ENCODE measurements around the gene GZMM. TPM values are rescaled to one million over a fixed set of nuclear protein-coding genes. Genes with fewer than 3 reads are reported as not detected.

Gene GZMM
- total RNA-seq, 2 donors from 2014 or later, result 0.51 TPM; not detected in 1

DNA sequence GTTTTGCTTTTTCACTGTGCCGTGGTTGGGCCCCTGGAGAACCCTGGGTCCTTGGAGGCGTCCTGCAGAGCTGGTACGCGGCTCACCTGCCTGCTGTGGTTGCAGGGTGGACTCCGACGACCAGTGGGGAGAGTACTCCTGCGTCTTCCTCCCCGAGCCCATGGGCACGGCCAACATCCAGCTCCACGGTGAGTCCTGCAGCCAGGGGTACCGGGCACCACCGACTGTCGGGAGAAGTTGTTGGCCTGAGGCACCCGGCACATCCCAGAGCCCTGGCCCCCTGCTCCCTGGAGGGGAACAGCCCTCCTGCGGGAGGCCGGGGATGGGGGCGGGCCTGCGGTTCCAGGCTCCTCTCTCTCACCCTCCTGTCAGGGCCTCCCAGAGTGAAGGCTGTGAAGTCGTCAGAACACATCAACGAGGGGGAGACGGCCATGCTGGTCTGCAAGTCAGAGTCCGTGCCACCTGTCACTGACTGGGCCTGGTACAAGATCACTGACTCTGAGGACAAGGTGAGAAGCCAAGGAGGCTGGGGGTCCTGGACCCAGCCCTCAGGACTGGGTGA lies 36.5 kb downstream of the GZMM start:
- Histone ChIP-seq H3K27me3 (ENCODE audit: control insufficient read depth, insufficient read depth, low read length, poor library complexity, severe bottlenecking) (no peaks in the 10 kb centered on the region), H3K4me1 (ENCODE audit: control insufficient read depth, insufficient read depth, low read length) (no peaks in the 10 kb centered on the region), H3K27ac (ENCODE audit: low read depth, low read length) (no peak overlapping the region), H3K9ac (ENCODE audit: extremely low read depth, low read length, poor library complexity, severe bottlenecking) (no peak overlapping the region), H3K9me3 (ENCODE audit: control insufficient read depth, low read length) (no peaks in the 10 kb centered on the region), H3K4me3 (ENCODE audit: low read length) (no peak overlapping the region), H3K36me3 (ENCODE audit: control insufficient read depth, insufficient read depth, low read length) (peaks cover 52% of the 10 kb centered on the region)
- Mint-ChIP-seq H3K4me1 (peaks cover 3% of the 10 kb centered on the region), H3K9me3 (no peaks in the 10 kb centered on the region), H3K4me3 (no peak overlapping the region), H3K27ac (no peak overlapping the region), H3K36me3 (ENCODE audit: low read depth) (peaks cover 15% of the 10 kb centered on the region), H3K27me3 (ENCODE audit: insufficient read depth) (no peaks in the 10 kb centered on the region)
- peak; percentile 44 for DNase-seq
- WGBS, 2 experiments (ENCODE audit: insufficient coverage in 1 of 2, insufficient read length in 1 of 2), result 93 to 94% methylated on average over 14 to 22 of the region's 22 CpGs
- TF ChIP-seq, protein P1, sequence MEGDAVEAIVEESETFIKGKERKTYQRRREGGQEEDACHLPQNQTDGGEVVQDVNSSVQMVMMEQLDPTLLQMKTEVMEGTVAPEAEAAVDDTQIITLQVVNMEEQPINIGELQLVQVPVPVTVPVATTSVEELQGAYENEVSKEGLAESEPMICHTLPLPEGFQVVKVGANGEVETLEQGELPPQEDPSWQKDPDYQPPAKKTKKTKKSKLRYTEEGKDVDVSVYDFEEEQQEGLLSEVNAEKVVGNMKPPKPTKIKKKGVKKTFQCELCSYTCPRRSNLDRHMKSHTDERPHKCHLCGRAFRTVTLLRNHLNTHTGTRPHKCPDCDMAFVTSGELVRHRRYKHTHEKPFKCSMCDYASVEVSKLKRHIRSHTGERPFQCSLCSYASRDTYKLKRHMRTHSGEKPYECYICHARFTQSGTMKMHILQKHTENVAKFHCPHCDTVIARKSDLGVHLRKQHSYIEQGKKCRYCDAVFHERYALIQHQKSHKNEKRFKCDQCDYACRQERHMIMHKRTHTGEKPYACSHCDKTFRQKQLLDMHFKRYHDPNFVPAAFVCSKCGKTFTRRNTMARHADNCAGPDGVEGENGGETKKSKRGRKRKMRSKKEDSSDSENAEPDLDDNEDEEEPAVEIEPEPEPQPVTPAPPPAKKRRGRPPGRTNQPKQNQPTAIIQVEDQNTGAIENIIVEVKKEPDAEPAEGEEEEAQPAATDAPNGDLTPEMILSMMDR (conservative IDR thresholded peaks at IDR 0.05), result no peak

DNA sequence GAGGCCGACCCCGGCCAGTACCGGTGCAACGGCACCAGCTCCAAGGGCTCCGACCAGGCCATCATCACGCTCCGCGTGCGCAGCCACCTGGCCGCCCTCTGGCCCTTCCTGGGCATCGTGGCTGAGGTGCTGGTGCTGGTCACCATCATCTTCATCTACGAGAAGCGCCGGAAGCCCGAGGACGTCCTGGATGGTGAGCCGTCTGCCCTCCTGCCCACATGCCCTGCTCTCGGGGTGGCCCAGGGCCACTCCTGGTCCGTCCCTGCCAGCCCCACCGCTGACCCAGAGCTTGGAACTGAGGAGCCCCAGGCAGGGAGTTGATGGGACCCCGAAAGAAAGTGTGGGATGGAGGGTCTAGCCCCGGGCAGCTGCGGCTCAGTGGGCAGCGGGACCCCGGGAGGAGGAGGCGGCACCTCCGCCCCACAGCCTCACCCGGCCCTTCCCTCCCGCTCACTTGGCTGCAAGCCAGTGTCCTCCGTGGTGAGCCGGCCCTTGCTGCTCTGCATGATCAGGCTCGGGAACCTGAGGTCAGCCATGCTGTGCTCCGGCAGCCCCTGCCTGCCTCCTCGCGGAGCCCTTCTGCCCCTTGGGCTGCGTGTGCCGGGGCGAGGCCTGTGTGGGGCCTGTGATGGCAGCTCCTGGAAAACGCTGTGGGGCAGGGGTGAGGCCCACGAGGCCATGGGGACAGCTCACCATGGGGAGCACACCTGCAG lies 37.7 kb downstream of the GZMM start:
- peaks cover 3% of the 10 kb centered on the region for H3K4me1 Mint-ChIP-seq
- H3K27ac ChIP-seq (ENCODE audit: low read depth, low read length), result no peak overlapping the region
- H3K36me3 ChIP-seq (ENCODE audit: control insufficient read depth, insufficient read depth, low read length), result peaks cover 43% of the 10 kb centered on the region
- H3K4me3 Mint-ChIP-seq, result no peak overlapping the region
- peaks cover 15% of the 10 kb centered on the region for H3K36me3 Mint-ChIP-seq (ENCODE audit: low read depth)
- WGBS, 2 experiments (ENCODE audit: insufficient coverage in 1 of 2, insufficient read length in 1 of 2), result 96 to 97% methylated on average over 26 to 40 of the region's 40 CpGs
- H3K9ac ChIP-seq (ENCODE audit: extremely low read depth, low read length, poor library complexity, severe bottlenecking), result no peak overlapping the region
- H3K9me3 Mint-ChIP-seq, result no peaks in the 10 kb centered on the region
- TF ChIP-seq, protein P1 (conservative IDR thresholded peaks at IDR 0.05), result no peak
- no peaks in the 10 kb centered on the region for H3K4me1 ChIP-seq (ENCODE audit: control insufficient read depth, insufficient read depth, low read length)
- no peak overlapping the region for H3K27ac Mint-ChIP-seq
- no peaks in the 10 kb centered on the region for H3K9me3 ChIP-seq (ENCODE audit: control insufficient read depth, low read length)
- H3K27me3 ChIP-seq (ENCODE audit: control insufficient read depth, insufficient read depth, low read length, poor library complexity, severe bottlenecking), result no peaks in the 10 kb centered on the region
- peaks cover 2% of the 10 kb centered on the region for H3K27me3 Mint-ChIP-seq (ENCODE audit: insufficient read depth)
- H3K4me3 ChIP-seq (ENCODE audit: low read length), result no peak overlapping the region
- DNase-seq, result no peak

DNA sequence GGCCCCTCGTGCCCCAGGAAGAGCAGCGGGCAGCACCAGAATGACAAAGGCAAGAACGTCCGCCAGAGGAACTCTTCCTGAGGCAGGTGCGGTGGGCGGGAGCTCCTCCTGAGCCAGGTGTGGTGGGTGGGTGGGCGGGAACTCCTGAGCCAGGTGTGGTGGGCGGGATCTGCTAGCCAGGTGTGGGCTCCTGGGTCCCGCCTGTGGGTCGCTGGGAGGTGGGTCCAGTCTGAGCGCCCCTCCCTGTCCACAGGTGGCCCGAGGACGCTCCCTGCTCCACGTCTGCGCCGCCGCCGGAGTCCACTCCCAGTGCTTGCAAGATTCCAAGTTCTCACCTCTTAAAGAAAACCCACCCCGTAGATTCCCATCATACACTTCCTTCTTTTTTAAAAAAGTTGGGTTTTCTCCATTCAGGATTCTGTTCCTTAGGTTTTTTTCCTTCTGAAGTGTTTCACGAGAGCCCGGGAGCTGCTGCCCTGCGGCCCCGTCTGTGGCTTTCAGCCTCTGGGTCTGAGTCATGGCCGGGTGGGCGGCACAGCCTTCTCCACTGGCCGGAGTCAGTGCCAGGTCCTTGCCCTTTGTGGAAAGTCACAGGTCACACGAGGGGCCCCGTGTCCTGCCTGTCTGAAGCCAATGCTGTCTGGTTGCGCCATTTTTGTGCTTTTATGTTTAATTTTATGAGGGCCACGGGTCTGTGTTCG lies 38.8 kb downstream of the GZMM start:
- no peaks in the 10 kb centered on the region for H3K9me3 Mint-ChIP-seq
- H3K4me3 Mint-ChIP-seq, result no peak overlapping the region
- peaks cover 2% of the 10 kb centered on the region for H3K27me3 Mint-ChIP-seq (ENCODE audit: insufficient read depth)
- H3K9me3 ChIP-seq (ENCODE audit: control insufficient read depth, low read length), result no peaks in the 10 kb centered on the region
- TF ChIP-seq, protein P1 (conservative IDR thresholded peaks at IDR 0.05), result no peak
- H3K9ac ChIP-seq (ENCODE audit: extremely low read depth, low read length, poor library complexity, severe bottlenecking), result no peak overlapping the region
- DNase-seq, result peak; percentile 58
- no peaks in the 10 kb centered on the region for H3K4me1 ChIP-seq (ENCODE audit: control insufficient read depth, insufficient read depth, low read length)
- no peak overlapping the region for H3K4me3 ChIP-seq (ENCODE audit: low read length)
- 91 to 96% methylated on average over 23 to 31 of the region's 31 CpGs for WGBS, 2 experiments (ENCODE audit: insufficient coverage in 1 of 2, insufficient read length in 1 of 2)
- no peak overlapping the region for H3K27ac Mint-ChIP-seq
- peaks cover 3% of the 10 kb centered on the region for H3K4me1 Mint-ChIP-seq
- peaks cover 38% of the 10 kb centered on the region for H3K36me3 ChIP-seq (ENCODE audit: control insufficient read depth, insufficient read depth, low read length)
- no peaks in the 10 kb centered on the region for H3K27me3 ChIP-seq (ENCODE audit: control insufficient read depth, insufficient read depth, low read length, poor library complexity, severe bottlenecking)
- H3K27ac ChIP-seq (ENCODE audit: low read depth, low read length), result no peak overlapping the region
- H3K36me3 Mint-ChIP-seq (ENCODE audit: low read depth), result peaks cover 12% of the 10 kb centered on the region
